Neuronal stem cell (in vitro differentiated cells): ENCODE measurements around the gene PLCL2.

Source experiments
- DNase-seq: peaks from one replicate; pipeline ENCODE4 v3.0.0-alpha.2; 2013; ENCODE audit warnings: low spot score
- H2AFZ ChIP-seq: one replicate; pipeline ENCODE4 v1.6.1; 2013; ENCODE audit warnings: mild to moderate bottlenecking, low read length, inconsistent platforms
- H2AK5ac ChIP-seq: 2 replicates; pipeline ENCODE4 v1.6.1; 2013; ENCODE audit warnings: low read depth, mild to moderate bottlenecking, inconsistent platforms, low read length, moderate library complexity, mixed read lengths
- H2BK120ac ChIP-seq: 2 replicates; pipeline ENCODE4 v1.6.1; 2013; ENCODE audit warnings: low read depth, mild to moderate bottlenecking, inconsistent platforms, low read length, moderate library complexity, mixed read lengths
- H2BK12ac ChIP-seq: one replicate; pipeline ENCODE4 v1.6.1; 2013; ENCODE audit warnings: low read length, inconsistent platforms
- H2BK15ac ChIP-seq: 2 replicates; pipeline ENCODE4 v1.6.1; 2013; ENCODE audit warnings: mild to moderate bottlenecking, low read length, inconsistent platforms, mixed read lengths
- H2BK5ac ChIP-seq: one replicate; pipeline ENCODE4 v1.6.1; 2013; ENCODE audit warnings: inconsistent platforms, mild to moderate bottlenecking, low read length, moderate library complexity
- H3K14ac ChIP-seq: one replicate; pipeline ENCODE4 v1.6.1; 2013; ENCODE audit warnings: low read length, inconsistent platforms
- H3K18ac ChIP-seq: 2 replicates; pipeline ENCODE4 v1.6.1; 2013; ENCODE audit warnings: low read length, inconsistent platforms
- H3K23ac ChIP-seq: 2 replicates; pipeline ENCODE4 v1.6.1; 2013; ENCODE audit warnings: low read depth, mild to moderate bottlenecking, mixed read lengths, low read length, inconsistent platforms; ENCODE audit not compliant: poor library complexity
- H3K27ac ChIP-seq: replicated peaks from 3 replicates; pipeline ENCODE4 v1.5.1; 2013; ENCODE audit warnings: low read length, inconsistent platforms
- H3K27me3 ChIP-seq, 3 experiments: 2 replicates each; pipeline ENCODE4 v1.6.1; 2013; ENCODE audit warnings: low read length in 3 of 3, mild to moderate bottlenecking in 2 of 3, inconsistent platforms in 1 of 3, low read depth in 1 of 3, mixed read lengths in 1 of 3, moderate library complexity in 1 of 3; ENCODE audit not compliant: control insufficient read depth in 3 of 3, insufficient read depth in 3 of 3
- H3K36me3 ChIP-seq, 2 donors: replicated peaks in 1 of 2; 2 replicates each; pipeline ENCODE4 v1.6.1; 2013; ENCODE audit warnings: low read length in 2 of 2; ENCODE audit not compliant: control insufficient read depth in 2 of 2, insufficient read depth in 2 of 2
- H3K4ac ChIP-seq: 2 replicates; pipeline ENCODE4 v1.6.1; 2013; ENCODE audit warnings: inconsistent platforms, mild to moderate bottlenecking, low read length, moderate library complexity
- H3K4me1 ChIP-seq, 2 donors: 1 replicate in 1 of 2; 2 replicates in 1 of 2; pipeline ENCODE4 v1.6.1; 2013; ENCODE audit warnings: low read length in 2 of 2, low read depth in 1 of 2; ENCODE audit not compliant: control insufficient read depth in 2 of 2, insufficient read depth in 1 of 2
- H3K4me2 ChIP-seq: one replicate; pipeline ENCODE4 v1.6.1; 2013; ENCODE audit warnings: mild to moderate bottlenecking, low read length, inconsistent platforms; ENCODE audit not compliant: insufficient read depth, poor library complexity, severe bottlenecking
- H3K4me3 ChIP-seq, 2 donors: 2 replicates each; pipeline ENCODE4 v1.5.1; 2013; ENCODE audit warnings: low read length in 2 of 2, mild to moderate bottlenecking in 2 of 2, inconsistent platforms in 1 of 2, moderate library complexity in 1 of 2
- H3K79me1 ChIP-seq: one replicate; pipeline ENCODE4 v1.6.1; 2013; ENCODE audit warnings: low read depth, mild to moderate bottlenecking, inconsistent platforms, low read length, moderate library complexity
- H3K9ac ChIP-seq: one replicate; pipeline ENCODE4 v1.6.1; 2013; ENCODE audit warnings: mild to moderate bottlenecking, low read depth, low read length, inconsistent platforms; ENCODE audit not compliant: poor library complexity
- H3K9me3 ChIP-seq, 2 donors: replicated peaks in 1 of 2; 2 replicates each; pipeline versions ENCODE3 to v1.6.1; 2013; ENCODE audit warnings: low read length in 2 of 2, mild to moderate bottlenecking in 2 of 2, inconsistent platforms in 1 of 2, low read depth in 1 of 2, mixed read lengths in 1 of 2, moderate library complexity in 1 of 2; ENCODE audit not compliant: control insufficient read depth in 2 of 2, insufficient read depth in 1 of 2
- H4K8ac ChIP-seq: one replicate; pipeline ENCODE4 v1.6.1; 2013; ENCODE audit warnings: low read depth, mild to moderate bottlenecking, inconsistent platforms, low read length, moderate library complexity
- H4K91ac ChIP-seq: one replicate; pipeline ENCODE4 v1.6.1; 2013; ENCODE audit warnings: low read length, low read depth, mild to moderate bottlenecking, inconsistent platforms; ENCODE audit not compliant: poor library complexity
- WGBS, 2 donors: extraction: QIAGEN DNeasy Blood & Tissue Kit; methylation state at CpG; one replicate each; pipeline ENCODE4 v1.1.7; 2013; ENCODE audit warnings: missing lambda C conversion rate in 2 of 2, mixed read lengths in 1 of 2; ENCODE audit not compliant: insufficient read length in 2 of 2, insufficient replicate concordance in 1 of 2; ENCODE audit errors: extremely low coverage in 2 of 2; 5-methylcytosine and 5-hydroxymethylcytosine counted together

The PLCL2 gene

DNA sequence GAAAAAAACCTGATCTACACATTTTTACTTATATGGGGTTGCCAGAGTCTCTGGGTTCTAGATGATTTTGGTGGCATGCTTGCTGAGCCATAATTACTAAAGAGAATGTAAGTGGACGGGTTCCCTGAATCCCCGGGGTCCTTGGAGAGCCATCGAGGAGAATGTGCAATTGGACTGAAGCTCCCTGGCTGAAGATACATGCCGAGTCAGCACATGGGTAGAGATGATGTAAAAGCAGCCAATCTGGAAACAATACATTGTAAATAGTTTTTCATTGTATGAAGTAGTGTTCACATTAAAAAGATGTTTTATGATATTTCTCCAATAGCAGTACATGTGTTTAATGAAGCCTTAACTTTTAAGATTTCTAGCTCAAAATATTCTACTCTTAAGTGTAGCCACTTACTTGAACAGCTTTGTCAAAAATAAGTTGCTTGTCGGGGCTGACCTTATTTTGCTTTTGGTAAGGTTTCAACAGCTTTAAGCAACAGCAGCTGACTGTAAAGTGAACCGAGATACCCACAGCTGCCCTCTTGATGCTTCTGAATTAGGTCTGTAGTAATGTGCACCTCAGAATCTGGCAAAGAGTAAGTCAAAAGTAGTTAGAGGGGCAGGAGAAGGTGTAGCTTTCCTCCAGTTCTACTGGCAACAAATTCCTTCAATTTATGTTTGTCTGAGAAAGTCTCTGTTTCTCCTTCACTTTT is 205.7 kb downstream of the PLCL2 start:
- Histone ChIP-seq H3K9me3 (peaks cover 0 to 2% of the 10 kb centered on the region in 2 donors), H2BK15ac (no peak overlapping the region), H3K4me3 (no peak overlapping the region), H3K4ac (no peak overlapping the region), H3K27ac (no peak overlapping the region), H3K18ac (no peak overlapping the region), H2AFZ (no peak overlapping the region), H4K91ac (no peak overlapping the region), H2BK12ac (no peak overlapping the region), H2BK5ac (no peak overlapping the region), H2BK120ac (no peak overlapping the region), H3K9ac (no peak overlapping the region), H2AK5ac (no peak overlapping the region), H3K4me1 (peaks cover 0 to 6% of the 10 kb centered on the region in 2 donors), H4K8ac (no peak overlapping the region), H3K36me3 (peaks cover 0 to 4% of the 10 kb centered on the region in 2 donors), H3K23ac (no peak overlapping the region), H3K14ac (no peak overlapping the region), H3K27me3 (no peaks in the 10 kb centered on the region), H3K79me1 (no peaks in the 10 kb centered on the region), H3K4me2 (no peak overlapping the region)
- no CpG with 5 or more reads among the region's 6 CpGs for WGBS, 2 donors
- no peak for DNase-seq

GRCh38 chr3:17091910-17092582 is 207.3 kb downstream of the PLCL2 start:
- no peak overlapping the region for H2AK5ac ChIP-seq
- H2BK5ac ChIP-seq, result no peak overlapping the region
- H3K79me1 ChIP-seq, result no peaks in the 10 kb centered on the region
- H3K23ac ChIP-seq, result no peak overlapping the region
- no peak overlapping the region for H3K9ac ChIP-seq
- H3K18ac ChIP-seq, result no peak overlapping the region
- H4K8ac ChIP-seq, result no peak overlapping the region
- DNase-seq, result no peak
- no peak overlapping the region for H3K4me2 ChIP-seq
- no peak overlapping the region for H2BK12ac ChIP-seq
- H3K14ac ChIP-seq, result no peak overlapping the region
- H4K91ac ChIP-seq, result no peak overlapping the region
- H3K4me3 ChIP-seq, result no peak overlapping the region
- no peaks in the 10 kb centered on the region for H3K9me3 ChIP-seq
- H2BK120ac ChIP-seq, result no peak overlapping the region
- peaks cover 0 to 4% of the 10 kb centered on the region in 2 donors for H3K36me3 ChIP-seq
- H2AFZ ChIP-seq, result no peak overlapping the region
- peaks cover 0 to 6% of the 10 kb centered on the region in 2 donors for H3K4me1 ChIP-seq
- H3K27ac ChIP-seq, result no peak overlapping the region
- no peaks in the 10 kb centered on the region for H3K27me3 ChIP-seq
- H2BK15ac ChIP-seq, result no peak overlapping the region
- H3K4ac ChIP-seq, result no peak overlapping the region
- WGBS, 2 donors, result no CpG with 5 or more reads among the region's 6 CpGs

GRCh38 chr3:17092583-17092933 is 207.8 kb downstream of the PLCL2 start:
- Histone ChIP-seq H3K79me1 (no peaks in the 10 kb centered on the region), H3K14ac (no peak overlapping the region), H3K9me3 (no peaks in the 10 kb centered on the region), H3K4me1 (peaks cover 0 to 6% of the 10 kb centered on the region in 2 donors), H3K18ac (no peak overlapping the region), H3K4me3 (no peak overlapping the region), H3K4me2 (no peak overlapping the region), H2AFZ (no peak overlapping the region), H2BK5ac (no peak overlapping the region), H4K8ac (no peak overlapping the region), H3K27ac (no peak overlapping the region), H3K36me3 (peaks cover 0 to 4% of the 10 kb centered on the region in 2 donors), H2BK120ac (no peak overlapping the region), H2BK15ac (no peak overlapping the region), H2BK12ac (no peak overlapping the region), H3K4ac (no peak overlapping the region), H3K23ac (no peak overlapping the region), H3K27me3 (no peaks in the 10 kb centered on the region), H2AK5ac (no peak overlapping the region), H4K91ac (no peak overlapping the region), H3K9ac (no peak overlapping the region)
- WGBS, 2 donors, result no CpG with 5 or more reads among the region's 2 CpGs
- DNase-seq, result no peak

- DNase-seq, result peak; percentile 29
- H3K9me3 ChIP-seq, result no peaks in the 10 kb centered on the region
Measured at GRCh38 chr3:17094551-17094950, 209.8 kb downstream of the PLCL2 start.

More at GRCh38 chr3:17094551-17094950, 209.8 kb downstream of the PLCL2 start:
- Histone ChIP-seq H2BK12ac (no peak overlapping the region), H3K36me3 (peaks cover 0 to 4% of the 10 kb centered on the region in 2 donors), H3K4me3 (no peak overlapping the region), H2BK120ac (no peak overlapping the region), H2BK5ac (no peak overlapping the region), H2AFZ (no peak overlapping the region), H4K91ac (no peak overlapping the region), H4K8ac (no peak overlapping the region), H3K27ac (no peak overlapping the region), H3K23ac (no peak overlapping the region), H3K4me2 (no peak overlapping the region), H2BK15ac (no peak overlapping the region), H3K27me3 (no peaks in the 10 kb centered on the region), H3K79me1 (no peaks in the 10 kb centered on the region), H3K4ac (no peak overlapping the region), H2AK5ac (no peak overlapping the region), H3K4me1 (peaks cover 0 to 6% of the 10 kb centered on the region in 2 donors), H3K14ac (no peak overlapping the region), H3K18ac (no peak overlapping the region), H3K9ac (no peak overlapping the region)
- no CpG with 5 or more reads among the region's 6 CpGs for WGBS, 2 donors
